ENCODE measurements around the gene CSNK1E.

The CSNK1E gene

GRCh38 chr22:38257650-38258250 lies 59.5 kb downstream of the CSNK1E start:
- TF ChIP-seq EZH2phosphoT487 (IDR thresholded peaks at IDR 0.05; ENCODE audit: borderline replicate concordance) (no peak), CTCF (conservative IDR thresholded peaks at IDR 0.05; ENCODE audit: low read length) (no peak)
- Histone ChIP-seq H3K36me3 (ENCODE audit: insufficient read depth, low read length) (no peaks in the 10 kb centered on the region), H3K9me3 (ENCODE audit: insufficient read depth, low read depth, low read length) (no peaks in the 10 kb centered on the region), H3K9me2 (replicated peaks; ENCODE audit: low read depth, low read length) (no peaks in the 10 kb centered on the region), H3F3A (ENCODE audit: low read depth) (no peaks in the 10 kb centered on the region), H3K79me2 (ENCODE audit: insufficient read depth, low read length) (0 out of 2 replicates have a peak, but pooled peaks cover 9% of the 10 kb centered on the region), H3K4me1 (ENCODE audit: insufficient read depth, low read length, poor library complexity, severe bottlenecking) (no peaks in the 10 kb centered on the region), H3K4me3 (ENCODE audit: low read length, poor library complexity, severe bottlenecking) (no peak overlapping the region), H3K4me2 (ENCODE audit: low read depth, low read length, poor library complexity, severe bottlenecking) (no peak overlapping the region), H3K9ac (ENCODE audit: low read depth, low read length, poor library complexity, severe bottlenecking) (no peak overlapping the region), H4K20me1 (ENCODE audit: insufficient read depth, low read length, poor library complexity, severe bottlenecking) (no peaks in the 10 kb centered on the region), H3K27me3 (ENCODE audit: insufficient read depth, low read length, poor library complexity, severe bottlenecking) (no peaks in the 10 kb centered on the region), H2AFZ (ENCODE audit: low read length) (no peak overlapping the region)

- Histone ChIP-seq H3K36me3 (ENCODE audit: insufficient read depth, low read length) (no peaks in the 10 kb centered on the region), H3K27me3 (ENCODE audit: insufficient read depth, low read length, poor library complexity, severe bottlenecking) (no peaks in the 10 kb centered on the region), H3K9me2 (replicated peaks; ENCODE audit: low read depth, low read length) (no peaks in the 10 kb centered on the region), H4K20me1 (ENCODE audit: insufficient read depth, low read length, poor library complexity, severe bottlenecking) (no peaks in the 10 kb centered on the region), H3K4me3 (ENCODE audit: low read length, poor library complexity, severe bottlenecking) (no peak overlapping the region), H3K9me3 (ENCODE audit: insufficient read depth, low read depth, low read length) (no peaks in the 10 kb centered on the region), H2AFZ (ENCODE audit: low read length) (no peak overlapping the region), H3K79me2 (ENCODE audit: insufficient read depth, low read length) (0 out of 2 replicates have a peak, but pooled peaks cover 9% of the 10 kb centered on the region), H3K4me1 (ENCODE audit: insufficient read depth, low read length, poor library complexity, severe bottlenecking) (no peaks in the 10 kb centered on the region), H3F3A (ENCODE audit: low read depth) (no peaks in the 10 kb centered on the region), H3K4me2 (ENCODE audit: low read depth, low read length, poor library complexity, severe bottlenecking) (no peak overlapping the region), H3K9ac (ENCODE audit: low read depth, low read length, poor library complexity, severe bottlenecking) (no peak overlapping the region)
- TF ChIP-seq CTCF (conservative IDR thresholded peaks at IDR 0.05; ENCODE audit: low read length) (no peak), EZH2phosphoT487 (IDR thresholded peaks at IDR 0.05; ENCODE audit: borderline replicate concordance) (no peak)
These were observed 60.1 kb downstream of the CSNK1E start for GRCh38 chr22:38257181-38257580.

- Histone ChIP-seq H3K36me3 (ENCODE audit: insufficient read depth, low read length) (no peaks in the 10 kb centered on the region), H3K4me1 (ENCODE audit: insufficient read depth, low read length, poor library complexity, severe bottlenecking) (no peaks in the 10 kb centered on the region), H3K4me2 (ENCODE audit: low read depth, low read length, poor library complexity, severe bottlenecking) (no peak overlapping the region), H2AFZ (ENCODE audit: low read length) (no peak overlapping the region), H3K79me2 (ENCODE audit: insufficient read depth, low read length) (0 out of 2 replicates have a peak, but pooled peaks cover 2% of the 10 kb centered on the region), H3K4me3 (ENCODE audit: low read length, poor library complexity, severe bottlenecking) (no peak overlapping the region), H4K20me1 (ENCODE audit: insufficient read depth, low read length, poor library complexity, severe bottlenecking) (no peaks in the 10 kb centered on the region), H3K9me3 (ENCODE audit: insufficient read depth, low read depth, low read length) (no peaks in the 10 kb centered on the region), H3K9me2 (replicated peaks; ENCODE audit: low read depth, low read length) (no peaks in the 10 kb centered on the region), H3K27me3 (ENCODE audit: insufficient read depth, low read length, poor library complexity, severe bottlenecking) (no peaks in the 10 kb centered on the region), H3F3A (ENCODE audit: low read depth) (no peaks in the 10 kb centered on the region), H3K9ac (ENCODE audit: low read depth, low read length, poor library complexity, severe bottlenecking) (no peak overlapping the region)
- TF ChIP-seq CTCF (conservative IDR thresholded peaks at IDR 0.05; ENCODE audit: low read length) (no peak), EZH2phosphoT487 (IDR thresholded peaks at IDR 0.05; ENCODE audit: borderline replicate concordance) (no peak)
These were observed 61.5 kb downstream of the CSNK1E start for GRCh38 chr22:38255697-38256096.

All from Loucy (cell line).